ENCODE measurements around the gene ROGDI.
A peak's percentile ranks its signal among the peaks of the same experiment; 100 is the strongest.

ROGDI gene

GRCh38 chr16:4839942-4840341, 37.5 kb upstream of the ROGDI start:
- Histone ChIP-seq H3K36me3 (ENCODE audit: control insufficient read depth in 4 of 4, insufficient read depth in 4 of 4, low read length in 3 of 4) (peaks cover 25 to 79% (median 55%) of the 10 kb centered on the region in 4 experiments), H3K4me1 (ENCODE audit: control extremely low read depth in 1 of 4, control insufficient read depth in 4 of 4, insufficient read depth in 4 of 4, low read length in 3 of 4) (no peaks in the 10 kb centered on the region), H3K9me3 (ENCODE audit: control extremely low read depth in 1 of 5, control insufficient read depth in 4 of 5, insufficient read depth in 2 of 5, low read depth in 1 of 5, low read length in 4 of 5) (no peaks in the 10 kb centered on the region), H3K27ac (ENCODE audit: insufficient read depth in 1 of 2, low read depth in 1 of 2, low read length in 2 of 2, poor library complexity in 1 of 2, severe bottlenecking in 2 of 2) (no peak overlapping the region), H3K27me3 (replicated peaks in 2 of 5; ENCODE audit: control insufficient read depth in 4 of 5, insufficient read depth in 5 of 5, low read length in 4 of 5) (no peaks in the 10 kb centered on the region), H3K4me3 (ENCODE audit: control insufficient read depth in 1 of 7, extremely low read depth in 1 of 7, insufficient read depth in 4 of 7, low read depth in 2 of 7, low read length in 6 of 7) (no peak overlapping the region)
- CTCF ChIA-PET: no interaction called here
- WGBS (ENCODE audit: insufficient coverage): 100% methylated on average over 5 of the region's 5 CpGs
- POLR2A ChIA-PET: no interaction called here
- DNase-seq: peak in 1 of 3 donors; percentile 12

- H3K9me3 ChIP-seq (ENCODE audit: control extremely low read depth in 1 of 5, control insufficient read depth in 4 of 5, insufficient read depth in 2 of 5, low read depth in 1 of 5, low read length in 4 of 5): no peaks in the 10 kb centered on the region
Measured at GRCh38 chr16:4837733-4838501, 35.5 kb upstream of the ROGDI start.

GRCh38 chr16:4836727-4837126, 34.3 kb upstream of the ROGDI start:
- no peak for DNase-seq
- Histone ChIP-seq H3K27ac (ENCODE audit: insufficient read depth in 1 of 2, low read depth in 1 of 2, low read length in 2 of 2, poor library complexity in 1 of 2, severe bottlenecking in 2 of 2) (no peak overlapping the region), H3K36me3 (ENCODE audit: control insufficient read depth in 4 of 4, insufficient read depth in 4 of 4, low read length in 3 of 4) (peaks cover 25 to 80% (median 63%) of the 10 kb centered on the region in 4 experiments), H3K27me3 (replicated peaks in 2 of 5; ENCODE audit: control insufficient read depth in 4 of 5, insufficient read depth in 5 of 5, low read length in 4 of 5) (no peaks in the 10 kb centered on the region), H3K4me3 (ENCODE audit: control insufficient read depth in 1 of 7, extremely low read depth in 1 of 7, insufficient read depth in 4 of 7, low read depth in 2 of 7, low read length in 6 of 7) (no peak overlapping the region), H3K4me1 (ENCODE audit: control extremely low read depth in 1 of 4, control insufficient read depth in 4 of 4, insufficient read depth in 4 of 4, low read length in 3 of 4) (no peaks in the 10 kb centered on the region), H3K9me3 (ENCODE audit: control extremely low read depth in 1 of 5, control insufficient read depth in 4 of 5, insufficient read depth in 2 of 5, low read depth in 1 of 5, low read length in 4 of 5) (no peaks in the 10 kb centered on the region)
- ChIA-PET POLR2A (no interaction called here), CTCF (interaction anchor here (0.6 to 1.1 kb wide), 2 partner anchors 10 to 96 kb away, joined by 3 read pairs; no protein-coding TSS in a partner anchor)
- 92% methylated on average over 2 of the region's 2 CpGs for WGBS (ENCODE audit: insufficient coverage)

More at GRCh38 chr16:4837733-4838501, 35.5 kb upstream of the ROGDI start:
- POLR2A ChIA-PET: interaction anchor here (0.7 kb wide), 1 partner anchor 103 kb away, joined by 4 read pairs; no protein-coding TSS in a partner anchor
- Histone ChIP-seq H3K4me1 (ENCODE audit: control extremely low read depth in 1 of 4, control insufficient read depth in 4 of 4, insufficient read depth in 4 of 4, low read length in 3 of 4) (no peaks in the 10 kb centered on the region), H3K27ac (ENCODE audit: insufficient read depth in 1 of 2, low read depth in 1 of 2, low read length in 2 of 2, poor library complexity in 1 of 2, severe bottlenecking in 2 of 2) (no peak overlapping the region), H3K27me3 (replicated peaks in 2 of 5; ENCODE audit: control insufficient read depth in 4 of 5, insufficient read depth in 5 of 5, low read length in 4 of 5) (no peaks in the 10 kb centered on the region), H3K4me3 (ENCODE audit: control insufficient read depth in 1 of 7, extremely low read depth in 1 of 7, insufficient read depth in 4 of 7, low read depth in 2 of 7, low read length in 6 of 7) (no peak overlapping the region), H3K36me3 (ENCODE audit: control insufficient read depth in 4 of 4, insufficient read depth in 4 of 4, low read length in 3 of 4) (peaks cover 23 to 77% (median 57%) of the 10 kb centered on the region in 4 experiments)
- CTCF ChIA-PET: interaction anchor here (0.6 to 1.1 kb wide), 2 partner anchors 8 to 9 kb away, joined by 3 read pairs; no protein-coding TSS in a partner anchor
- 91% methylated on average over 5 of the region's 13 CpGs for WGBS (ENCODE audit: insufficient coverage)
- no peak for DNase-seq

GRCh38 chr16:4833584-4833983, 31.2 kb upstream of the ROGDI start:
- ChIA-PET POLR2A (no interaction called here), CTCF (interaction anchor here (2.2 kb wide), 1 partner anchor 9 kb away, joined by 6 read pairs; no protein-coding TSS in a partner anchor)
- H3K4me1 ChIP-seq (ENCODE audit: control extremely low read depth in 1 of 4, control insufficient read depth in 4 of 4, insufficient read depth in 4 of 4, low read length in 3 of 4): no peaks in the 10 kb centered on the region
- no peak overlapping the region for H3K4me3 ChIP-seq (ENCODE audit: control insufficient read depth in 1 of 7, extremely low read depth in 1 of 7, insufficient read depth in 4 of 7, low read depth in 2 of 7, low read length in 6 of 7)
- no peaks in the 10 kb centered on the region for H3K9me3 ChIP-seq (ENCODE audit: control extremely low read depth in 1 of 5, control insufficient read depth in 4 of 5, insufficient read depth in 2 of 5, low read depth in 1 of 5, low read length in 4 of 5)
- WGBS (ENCODE audit: insufficient coverage): no CpG with 5 or more reads among the region's 1 CpG
- no peak for DNase-seq
- H3K36me3 ChIP-seq (ENCODE audit: control insufficient read depth in 4 of 4, insufficient read depth in 4 of 4, low read length in 3 of 4): peaks cover 35 to 78% (median 60%) of the 10 kb centered on the region in 4 experiments
- no peak overlapping the region for H3K27ac ChIP-seq (ENCODE audit: insufficient read depth in 1 of 2, low read depth in 1 of 2, low read length in 2 of 2, poor library complexity in 1 of 2, severe bottlenecking in 2 of 2)
- H3K27me3 ChIP-seq (replicated peaks in 2 of 5; ENCODE audit: control insufficient read depth in 4 of 5, insufficient read depth in 5 of 5, low read length in 4 of 5): no peaks in the 10 kb centered on the region

GRCh38 chr16:4832698-4833343, 30.4 kb upstream of the ROGDI start:
- ChIA-PET POLR2A (no interaction called here), CTCF (interaction anchor here (2.2 kb wide), 1 partner anchor 10 kb away, joined by 6 read pairs; no protein-coding TSS in a partner anchor)
- Histone ChIP-seq H3K36me3 (ENCODE audit: control insufficient read depth in 4 of 4, insufficient read depth in 4 of 4, low read length in 3 of 4) (peaks cover 36 to 79% (median 57%) of the 10 kb centered on the region in 4 experiments), H3K9me3 (ENCODE audit: control extremely low read depth in 1 of 5, control insufficient read depth in 4 of 5, insufficient read depth in 2 of 5, low read depth in 1 of 5, low read length in 4 of 5) (no peaks in the 10 kb centered on the region), H3K4me3 (ENCODE audit: control insufficient read depth in 1 of 7, extremely low read depth in 1 of 7, insufficient read depth in 4 of 7, low read depth in 2 of 7, low read length in 6 of 7) (no peak overlapping the region), H3K27ac (ENCODE audit: insufficient read depth in 1 of 2, low read depth in 1 of 2, low read length in 2 of 2, poor library complexity in 1 of 2, severe bottlenecking in 2 of 2) (no peak overlapping the region), H3K4me1 (ENCODE audit: control extremely low read depth in 1 of 4, control insufficient read depth in 4 of 4, insufficient read depth in 4 of 4, low read length in 3 of 4) (no peaks in the 10 kb centered on the region), H3K27me3 (replicated peaks in 2 of 5; ENCODE audit: control insufficient read depth in 4 of 5, insufficient read depth in 5 of 5, low read length in 4 of 5) (no peaks in the 10 kb centered on the region)
- DNase-seq: no peak
- 96% methylated on average over 5 of the region's 6 CpGs for WGBS (ENCODE audit: insufficient coverage)

GRCh38 chr16:4831616-4832015, 29.2 kb upstream of the ROGDI start:
- Histone ChIP-seq H3K4me1 (ENCODE audit: control extremely low read depth in 1 of 4, control insufficient read depth in 4 of 4, insufficient read depth in 4 of 4, low read length in 3 of 4) (no peaks in the 10 kb centered on the region), H3K27me3 (replicated peaks in 2 of 5; ENCODE audit: control insufficient read depth in 4 of 5, insufficient read depth in 5 of 5, low read length in 4 of 5) (no peaks in the 10 kb centered on the region), H3K4me3 (ENCODE audit: control insufficient read depth in 1 of 7, extremely low read depth in 1 of 7, insufficient read depth in 4 of 7, low read depth in 2 of 7, low read length in 6 of 7) (no peak overlapping the region), H3K27ac (ENCODE audit: insufficient read depth in 1 of 2, low read depth in 1 of 2, low read length in 2 of 2, poor library complexity in 1 of 2, severe bottlenecking in 2 of 2) (no peak overlapping the region), H3K9me3 (ENCODE audit: control extremely low read depth in 1 of 5, control insufficient read depth in 4 of 5, insufficient read depth in 2 of 5, low read depth in 1 of 5, low read length in 4 of 5) (no peaks in the 10 kb centered on the region), H3K36me3 (ENCODE audit: control insufficient read depth in 4 of 4, insufficient read depth in 4 of 4, low read length in 3 of 4) (peaks cover 36 to 81% (median 62%) of the 10 kb centered on the region in 4 experiments)
- no peak for DNase-seq
- CTCF ChIA-PET: no interaction called here
- POLR2A ChIA-PET: no interaction called here
- 100% methylated on average over 5 of the region's 8 CpGs for WGBS (ENCODE audit: insufficient coverage)

- no peaks in the 10 kb centered on the region for H3K9me3 ChIP-seq (ENCODE audit: control extremely low read depth in 1 of 5, control insufficient read depth in 4 of 5, insufficient read depth in 2 of 5, low read depth in 1 of 5, low read length in 4 of 5)
- CTCF ChIA-PET: no interaction called here
- peaks cover 30 to 82% (median 64%) of the 10 kb centered on the region in 4 experiments for H3K36me3 ChIP-seq (ENCODE audit: control insufficient read depth in 4 of 4, insufficient read depth in 4 of 4, low read length in 3 of 4)
- no peaks in the 10 kb centered on the region for H3K4me1 ChIP-seq (ENCODE audit: control extremely low read depth in 1 of 4, control insufficient read depth in 4 of 4, insufficient read depth in 4 of 4, low read length in 3 of 4)
- H3K4me3 ChIP-seq (ENCODE audit: control insufficient read depth in 1 of 7, extremely low read depth in 1 of 7, insufficient read depth in 4 of 7, low read depth in 2 of 7, low read length in 6 of 7): no peak overlapping the region
- 98% methylated on average over 7 of the region's 7 CpGs for WGBS (ENCODE audit: insufficient coverage)
- POLR2A ChIA-PET: no interaction called here
- no peak for DNase-seq
- no peaks in the 10 kb centered on the region for H3K27me3 ChIP-seq (replicated peaks in 2 of 5; ENCODE audit: control insufficient read depth in 4 of 5, insufficient read depth in 5 of 5, low read length in 4 of 5)
- H3K27ac ChIP-seq (ENCODE audit: insufficient read depth in 1 of 2, low read depth in 1 of 2, low read length in 2 of 2, poor library complexity in 1 of 2, severe bottlenecking in 2 of 2): no peak overlapping the region
Measured at GRCh38 chr16:4830408-4830807, 28.0 kb upstream of the ROGDI start.
